Fibroblast of lung (primary cell): ENCODE data around the gene TIAM2. TPM values are rescaled to one million over a fixed set of nuclear protein-coding genes. Genes with fewer than 3 reads are reported as not detected.
"Not testable (repeated sequence)": the region's sequence is repeated elsewhere in the genome, so short reads cannot be mapped to it uniquely, and the experiment has no call there.

Experiments
- DNase-seq, 2 donors: peaks; one replicate each; pipeline versions ENCODE4 v3.0.0 to v3.0.0-alpha.2; 2010; ENCODE audit warnings: low read depth in 2 of 2
- H2AFZ ChIP-seq: 2 replicates; pipeline ENCODE4 v1.5.1; 2012; ENCODE audit warnings: low read length, control low read depth, inconsistent platforms
- H3K27ac ChIP-seq: 2 replicates; pipeline ENCODE4 v1.5.1; 2011; ENCODE audit warnings: low read length, control low read depth; ENCODE audit not compliant: insufficient read depth
- H3K27me3 ChIP-seq: 2 replicates; pipeline ENCODE4 v1.5.1; 2011; ENCODE audit warnings: mild to moderate bottlenecking, low read length; ENCODE audit not compliant: control insufficient read depth, insufficient read depth
- H3K36me3 ChIP-seq: 2 replicates; pipeline ENCODE4 v1.5.1; 2011; ENCODE audit warnings: low read length; ENCODE audit not compliant: control insufficient read depth, insufficient read depth
- H3K4me1 ChIP-seq: 2 replicates; pipeline ENCODE4 v1.5.1; 2011; ENCODE audit warnings: low read length; ENCODE audit not compliant: control insufficient read depth, insufficient read depth; ENCODE audit errors: extremely low read depth
- H3K4me2 ChIP-seq: 2 replicates; pipeline ENCODE4 v1.5.1; 2011; ENCODE audit warnings: low read length, control low read depth; ENCODE audit not compliant: insufficient read depth; ENCODE audit errors: extremely low read depth
- H3K4me3 ChIP-seq, 4 experiments: fragments of 200-600 bp in 1 of 4; sonication (generic) in 1 of 4; replicated peaks in 1 of 4; 2 replicates each; pipeline ENCODE4 v1.5.1; 2011 to 2016; ENCODE audit warnings: low read length in 4 of 4, low read depth in 3 of 4, mild to moderate bottlenecking in 3 of 4, control low read depth in 2 of 4, inconsistent platforms in 1 of 4, mixed read lengths in 1 of 4; ENCODE audit not compliant: insufficient read depth in 1 of 4; ENCODE audit errors: control extremely low read depth in 1 of 4
- H3K79me2 ChIP-seq: 2 replicates; pipeline ENCODE4 v1.5.1; 2012; ENCODE audit warnings: mild to moderate bottlenecking, low read length, inconsistent platforms; ENCODE audit not compliant: control insufficient read depth, insufficient read depth
- H3K9ac ChIP-seq: 2 replicates; pipeline ENCODE4 v1.5.1; 2011; ENCODE audit warnings: mild to moderate bottlenecking, low read length, control low read depth; ENCODE audit not compliant: insufficient read depth
- H3K9me3 ChIP-seq: 2 replicates; pipeline ENCODE4 v1.5.1; 2012; ENCODE audit warnings: low read depth, low read length; ENCODE audit not compliant: control insufficient read depth, insufficient read depth
- H4K20me1 ChIP-seq: 2 replicates; pipeline ENCODE4 v1.5.1; 2011; ENCODE audit warnings: low read length; ENCODE audit not compliant: control insufficient read depth, insufficient read depth; ENCODE audit errors: extremely low read depth
- CTCF ChIP-seq, 2 donors: IDR thresholded peaks in 1 of 2; conservative IDR thresholded peaks in 1 of 2; 1 replicate in 1 of 2; 2 replicates in 1 of 2; pipeline ENCODE4 v1.5.1; 2011 to 2012; ENCODE audit warnings: low read length in 2 of 2, control low read depth in 1 of 2, inconsistent platforms in 1 of 2, low read depth in 1 of 2, mild to moderate bottlenecking in 1 of 2
- EZH2 ChIP-seq: IDR thresholded peaks from 2 replicates; pipeline ENCODE4 v1.5.1; 2012; ENCODE audit warnings: low read length, control low read depth, mild to moderate bottlenecking; ENCODE audit errors: missing control alignments
- polyA plus RNA-seq, 2 donors: library from polyadenylated mRNA; depleted of rRNA in 1 of 2; stranded (reverse) in 1 of 2; unstranded in 1 of 2; fragments of >200 nt; gene quantifications; 2 replicates each; pipeline ENCODE4 v1.2.1, GENCODE V29; 2011 to 2012; ENCODE audit warnings: missing spikeins in 1 of 2
- total RNA-seq: library from RNA; depleted of rRNA; stranded (reverse); fragments of >200 nt; gene quantifications from 2 replicates; pipeline ENCODE4 v1.2.1, GENCODE V29; 2014

Gene TIAM2
- total and polyA plus RNA-seq, 2 donors (not counting 1 experiment from before 2014, with no cell fraction given), result 6.2 to 11.2 TPM

DNA sequence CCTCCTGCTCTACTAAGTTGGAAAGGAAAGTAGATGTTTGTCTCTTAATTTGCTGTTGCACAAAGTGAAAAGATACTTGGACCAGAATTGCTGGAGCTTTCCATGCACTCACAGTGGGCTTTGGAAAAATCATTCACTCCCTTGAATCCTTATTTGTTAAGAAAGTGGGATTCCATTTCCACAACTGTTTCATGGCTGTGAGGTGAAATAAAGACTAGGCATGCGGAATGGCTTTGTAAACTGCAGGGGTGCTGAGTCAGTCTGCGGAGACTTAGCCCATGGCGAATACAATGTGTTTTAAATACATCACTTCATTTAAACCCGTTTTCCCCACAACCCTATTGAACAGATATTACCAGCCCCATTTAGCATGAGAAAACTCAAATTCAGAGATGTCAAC is 231.9 kb downstream of the TIAM2 start:
- Histone ChIP-seq H3K4me2 (no peak overlapping the region), H3K79me2 (no peaks in the 10 kb centered on the region), H3K27me3 (no peaks in the 10 kb centered on the region), H2AFZ (no peak overlapping the region), H3K27ac (no peak overlapping the region), H3K4me1 (peaks cover 4% of the 10 kb centered on the region), H3K9ac (no peak overlapping the region), H3K9me3 (no peaks in the 10 kb centered on the region), H4K20me1 (no peaks in the 10 kb centered on the region), H3K4me3 (no peak overlapping the region), H3K36me3 (no peaks in the 10 kb centered on the region)
- peak in 1 of 2 donors; percentile 53 for DNase-seq
- TF ChIP-seq CTCF (conservative IDR thresholded peaks at IDR 0.05 in 1 of 2, IDR thresholded peaks at IDR 0.05 in 1 of 2; ENCODE audit: low read depth in 1 of 2, low read length in 2 of 2), result no peak
- TF ChIP-seq EZH2, result no peak

- Histone ChIP-seq H3K4me2 (peak overlapping the region; percentile 21), H3K36me3 (no peaks in the 10 kb centered on the region), H4K20me1 (no peaks in the 10 kb centered on the region), H3K4me3 (no peak overlapping the region), H3K27me3 (no peaks in the 10 kb centered on the region), H3K9me3 (no peaks in the 10 kb centered on the region), H2AFZ (peak overlapping the region; percentile 33), H3K27ac (no peak overlapping the region), H3K79me2 (no peaks in the 10 kb centered on the region), H3K4me1 (peaks cover 4% of the 10 kb centered on the region), H3K9ac (no peak overlapping the region)
- peak; percentile 48 to 77 for DNase-seq
- TF ChIP-seq CTCF (conservative IDR thresholded peaks at IDR 0.05 in 1 of 2, IDR thresholded peaks at IDR 0.05 in 1 of 2; ENCODE audit: low read depth in 1 of 2, low read length in 2 of 2) (no peak), EZH2 (no peak)
Observed at GRCh38 chr6:155228546-155229166, 233.5 kb downstream of the TIAM2 start.

DNA sequence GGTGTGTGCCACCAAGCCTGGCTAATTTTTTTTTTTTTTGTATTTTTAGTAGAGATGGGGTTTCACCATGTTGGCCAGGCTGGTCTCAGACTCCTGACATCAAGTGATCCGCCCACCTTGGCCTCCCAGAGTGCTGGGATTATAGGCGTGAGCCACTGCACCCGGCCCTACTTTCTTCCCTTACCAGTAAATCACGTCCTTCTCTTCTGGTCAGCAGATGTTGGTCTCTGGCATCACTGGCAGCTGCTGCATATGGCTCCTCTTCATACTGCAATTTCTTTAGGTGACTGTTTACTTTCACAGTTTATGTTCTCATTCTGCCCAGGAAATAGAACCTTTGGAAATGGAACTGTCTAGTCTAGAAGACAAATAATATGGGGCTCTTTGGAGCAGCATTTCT is 235.9 kb downstream of the TIAM2 start:
- H3K4me1 ChIP-seq, H4K20me1 ChIP-seq, H3K36me3 ChIP-seq, DNase-seq, H3K27me3 ChIP-seq, H3K9ac ChIP-seq, H2AFZ ChIP-seq, H3K9me3 ChIP-seq, H3K79me2 ChIP-seq, H3K4me2 ChIP-seq, H3K27ac ChIP-seq, H3K4me3 ChIP-seq: not testable (repeated sequence)
